Measurements from ENCODE around the gene BCL2A1.
"Not testable (repeated sequence)": the region's sequence is repeated elsewhere in the genome, so short reads cannot be mapped to it uniquely, and the experiment has no call there.

BCL2A1 gene

GRCh38 chr15:79970624-79971434 is at the start of gene BCL2A1:
Gene BCL2A1, minus strand, starts transcription at chr15:79971196. Its CDS starts 77 bp downstream, at chr15:79971119.
- DNase-seq: no peak

GRCh38 chr15:80020731-80021130 is 49.7 kb upstream of the BCL2A1 start:
- DNase-seq: no peak

- DNase-seq: not testable (repeated sequence)
Measured at GRCh38 chr15:80020149-80020548, 49.2 kb upstream of the BCL2A1 start.

- DNase-seq: no peak
Measured at GRCh38 chr15:80019168-80019745, 48.3 kb upstream of the BCL2A1 start.

- DNase-seq: not testable (repeated sequence)
Measured at GRCh38 chr15:80017139-80017538, 46.1 kb upstream of the BCL2A1 start.

GRCh38 chr15:80016506-80016905 is 45.5 kb upstream of the BCL2A1 start:
- DNase-seq: not testable (repeated sequence)

GRCh38 chr15:80015156-80015555 is 44.2 kb upstream of the BCL2A1 start:
- DNase-seq: no peak

GRCh38 chr15:80014186-80014585 is 43.2 kb upstream of the BCL2A1 start:
- DNase-seq: not testable (repeated sequence)

- no peak for DNase-seq
Measured at GRCh38 chr15:80012060-80012726, 41.2 kb upstream of the BCL2A1 start.

- no peak for DNase-seq
Measured at GRCh38 chr15:80011596-80011995, 40.6 kb upstream of the BCL2A1 start.

- not testable (repeated sequence) for DNase-seq
Measured at GRCh38 chr15:80011041-80011523, 40.1 kb upstream of the BCL2A1 start.

- no peak for DNase-seq
Measured at GRCh38 chr15:80010131-80010673, 39.2 kb upstream of the BCL2A1 start.

GRCh38 chr15:80007532-80007931 is 36.5 kb upstream of the BCL2A1 start:
- DNase-seq: no peak

- no peak for DNase-seq
Measured at GRCh38 chr15:80006946-80007345, 36.0 kb upstream of the BCL2A1 start.

- DNase-seq: no peak
Measured at GRCh38 chr15:80003934-80004472, 33.0 kb upstream of the BCL2A1 start.

GRCh38 chr15:80003171-80003570 is 32.2 kb upstream of the BCL2A1 start:
- no peak for DNase-seq

GRCh38 chr15:80002267-80002666 is 31.3 kb upstream of the BCL2A1 start:
- no peak for DNase-seq

- DNase-seq: no peak
Measured at GRCh38 chr15:79994615-79995014, 23.6 kb upstream of the BCL2A1 start.

- no peak for DNase-seq
Measured at GRCh38 chr15:79991826-79992225, 20.8 kb upstream of the BCL2A1 start.

GRCh38 chr15:79990997-79991334 is 20.0 kb upstream of the BCL2A1 start:
- DNase-seq: no peak

- no peak for DNase-seq
Measured at GRCh38 chr15:79990280-79990996, 19.4 kb upstream of the BCL2A1 start.

- DNase-seq: no peak
Measured at GRCh38 chr15:79989682-79990081, 18.7 kb upstream of the BCL2A1 start.

GRCh38 chr15:79989183-79989582 is 18.2 kb upstream of the BCL2A1 start:
- no peak for DNase-seq
